SKM-1 (cell line): Measurements from ENCODE around the gene TSEN2.
A peak's percentile ranks its signal among the peaks of the same experiment; 100 is the strongest.
"Not testable (repeated sequence)": the region's sequence is repeated elsewhere in the genome, so short reads cannot be mapped to it uniquely, and the experiment has no call there.

Experiments
- DNase-seq: peaks from one replicate; lab custom pipeline; 2025; ENCODE audit not compliant: unreplicated experiment; lab: John Stamatoyannopoulos, UW

The TSEN2 gene

DNA sequence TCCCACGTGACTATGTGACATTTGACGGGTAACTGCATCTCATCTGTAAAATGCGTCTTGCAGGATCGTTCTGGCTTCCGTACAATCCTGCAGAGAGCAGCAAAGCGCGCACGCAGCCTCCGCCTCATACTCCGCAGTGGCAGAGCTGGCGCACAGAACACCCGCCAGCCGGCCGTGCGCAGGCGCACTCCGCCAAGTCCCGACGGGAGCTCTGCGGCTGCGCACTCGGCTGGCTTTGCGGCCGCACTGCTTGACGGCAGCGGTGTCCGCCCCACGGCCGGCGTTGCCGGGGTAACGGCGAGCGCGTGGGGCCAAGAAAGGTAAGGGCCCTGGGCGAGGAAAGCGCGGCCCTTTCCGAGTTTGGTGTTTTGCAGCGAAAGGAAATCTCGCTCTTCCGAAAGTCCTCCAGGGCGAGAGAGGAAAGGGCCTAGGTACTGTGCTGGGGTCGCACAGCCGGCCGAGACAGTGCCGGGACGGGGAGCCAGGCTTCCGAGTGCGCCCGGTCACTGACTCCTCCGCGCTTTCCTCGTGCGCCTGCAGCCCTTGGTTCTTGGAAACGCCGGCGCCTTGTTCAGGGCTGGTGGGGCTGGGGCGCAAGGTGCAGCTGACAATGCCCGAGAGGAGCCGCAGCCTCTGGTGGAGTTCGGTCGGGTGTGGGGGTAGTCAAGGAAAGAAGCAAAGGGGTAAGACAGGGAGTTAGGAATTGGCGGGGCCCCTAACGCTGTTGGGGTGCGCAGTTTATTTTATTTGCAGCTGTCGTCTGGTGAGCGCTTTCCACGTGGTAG, at the start of gene TSEN2:
Gene TSEN2, plus strand, starts transcription at position 283 of the 785 bp plus-strand sequence. CDS start 5,321 bp downstream, outside the sequence.
- DNase-seq: peak; percentile 80

DNA sequence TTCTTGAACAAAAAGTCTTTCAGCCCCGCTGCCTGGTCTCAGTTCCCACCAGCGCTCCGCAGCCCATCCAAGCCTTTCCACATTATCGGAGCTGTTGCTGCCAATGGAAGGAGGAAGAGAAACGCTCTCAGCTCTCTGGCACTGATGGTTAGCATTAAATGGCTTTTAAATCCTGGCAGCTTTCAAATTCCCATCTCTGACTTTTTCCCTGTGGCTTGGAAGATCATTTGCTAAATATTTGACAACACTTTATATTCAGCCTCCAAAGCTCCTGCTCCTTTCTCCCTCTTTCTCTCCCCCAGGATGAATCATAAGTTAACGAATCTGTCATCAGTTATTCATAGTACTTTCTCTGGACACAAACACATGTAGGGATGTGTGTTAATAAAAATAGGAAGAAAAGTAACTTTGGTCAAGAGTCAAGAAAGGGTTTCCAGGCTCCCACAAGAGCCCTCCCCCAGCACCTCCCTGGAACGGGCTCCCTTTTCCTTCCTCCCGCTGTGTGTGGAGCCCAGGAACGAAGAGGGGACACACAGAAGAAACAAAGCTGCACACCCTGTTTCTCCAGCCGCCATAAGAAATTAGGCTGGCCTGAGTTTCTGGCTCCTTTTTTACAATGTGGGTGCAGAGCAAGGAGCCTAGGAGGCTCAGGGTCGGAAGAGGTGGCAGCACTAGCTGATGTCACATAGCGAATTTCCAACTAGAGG, 47.6 kb upstream of the TSEN2 start:
- DNase-seq: no peak

DNA sequence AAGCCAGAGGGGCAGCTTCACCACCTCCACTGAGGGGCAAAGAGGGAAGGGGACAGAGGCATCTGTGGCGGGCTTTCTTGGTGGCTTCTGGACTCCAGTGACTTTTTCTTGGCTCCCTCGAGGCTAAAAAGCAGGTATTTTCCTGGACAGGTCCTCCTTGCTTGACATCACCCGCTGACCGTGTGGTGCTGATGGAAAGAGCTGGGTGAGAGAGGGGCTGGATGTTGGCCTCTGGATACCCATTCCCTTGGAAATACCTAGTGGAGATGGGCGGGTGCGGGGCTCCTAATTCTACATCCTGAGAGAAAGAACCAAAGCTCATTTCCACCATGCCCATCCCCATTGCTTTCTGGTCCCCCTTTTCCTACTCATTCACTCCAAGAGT, 47.1 kb upstream of the TSEN2 start:
- DNase-seq: no peak

DNA sequence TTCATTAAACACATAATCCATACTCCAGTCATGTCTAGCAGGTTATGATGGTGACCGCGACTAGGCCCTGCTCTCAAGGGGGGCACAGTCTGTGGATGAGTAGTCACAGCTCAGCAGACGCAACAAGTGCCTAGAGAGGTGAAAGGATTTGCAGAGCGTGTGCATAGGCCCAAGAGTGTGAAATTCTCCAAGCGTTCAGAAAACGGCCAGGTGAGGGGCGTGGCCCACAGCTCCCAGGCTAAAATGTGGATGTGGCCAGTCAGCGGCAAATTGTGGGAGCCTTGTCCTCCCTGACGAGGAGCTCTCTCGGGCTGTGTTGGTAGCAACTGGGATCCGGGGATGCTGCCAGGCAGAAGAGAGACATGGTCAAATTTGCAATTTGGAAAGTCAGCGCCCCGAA, 46.4 kb upstream of the TSEN2 start:
- no peak for DNase-seq

DNA sequence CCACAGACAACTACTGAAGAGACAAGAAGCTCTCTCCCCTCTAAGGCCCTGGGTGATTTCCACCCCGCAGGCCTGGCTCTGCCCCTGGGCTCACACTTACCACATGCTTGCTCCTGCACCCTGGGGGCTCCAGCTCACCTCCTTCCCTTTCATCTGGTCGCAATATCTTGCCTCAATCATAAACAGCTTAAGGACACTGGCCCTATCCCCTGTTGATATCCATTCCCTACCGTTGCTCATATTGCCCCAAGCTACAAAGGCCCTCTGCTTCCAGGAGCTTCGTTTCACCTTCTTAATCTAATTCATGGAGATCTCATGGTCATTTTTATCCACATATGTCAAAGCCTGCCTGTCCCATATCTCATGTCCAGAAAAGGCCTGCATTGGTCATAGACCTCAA, 46.0 kb upstream of the TSEN2 start:
- no peak for DNase-seq

DNA sequence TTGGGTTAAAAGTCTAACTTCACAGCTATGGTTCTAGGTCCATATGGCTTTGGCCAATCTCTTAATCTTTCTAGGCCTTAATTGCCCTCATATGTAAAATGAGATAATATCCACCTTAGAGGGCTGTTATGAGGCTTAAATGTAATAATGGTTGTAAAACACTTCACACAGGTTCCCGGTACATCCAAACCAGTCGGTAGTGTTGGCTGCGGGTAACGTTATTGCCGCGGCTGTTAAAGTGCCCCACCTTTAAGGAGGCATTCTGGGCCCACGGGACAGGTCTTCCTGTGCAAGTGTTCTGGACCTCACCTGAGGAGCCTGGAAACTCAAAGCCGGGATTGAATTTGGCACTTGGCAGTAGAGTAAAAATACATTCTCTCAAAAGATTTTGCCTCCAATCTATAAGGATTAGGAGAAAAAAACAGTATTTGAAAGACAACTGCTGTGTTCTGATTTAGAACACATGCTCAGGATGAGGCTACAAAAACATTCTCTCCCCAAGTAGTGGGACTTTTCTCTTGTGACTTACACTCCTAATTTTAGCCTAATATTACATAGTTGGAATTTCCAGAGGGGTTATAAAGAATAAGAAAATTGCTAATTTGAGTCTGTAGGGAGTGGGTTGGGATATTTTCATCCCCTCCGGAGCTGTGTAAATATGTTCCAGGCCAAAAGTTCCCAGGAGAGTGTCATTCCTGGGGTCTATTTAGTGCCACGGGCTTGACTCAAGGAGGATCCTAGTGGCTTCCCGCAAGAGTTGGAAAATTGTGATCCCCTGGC, 44.9 kb upstream of the TSEN2 start:
- no peak for DNase-seq

DNA sequence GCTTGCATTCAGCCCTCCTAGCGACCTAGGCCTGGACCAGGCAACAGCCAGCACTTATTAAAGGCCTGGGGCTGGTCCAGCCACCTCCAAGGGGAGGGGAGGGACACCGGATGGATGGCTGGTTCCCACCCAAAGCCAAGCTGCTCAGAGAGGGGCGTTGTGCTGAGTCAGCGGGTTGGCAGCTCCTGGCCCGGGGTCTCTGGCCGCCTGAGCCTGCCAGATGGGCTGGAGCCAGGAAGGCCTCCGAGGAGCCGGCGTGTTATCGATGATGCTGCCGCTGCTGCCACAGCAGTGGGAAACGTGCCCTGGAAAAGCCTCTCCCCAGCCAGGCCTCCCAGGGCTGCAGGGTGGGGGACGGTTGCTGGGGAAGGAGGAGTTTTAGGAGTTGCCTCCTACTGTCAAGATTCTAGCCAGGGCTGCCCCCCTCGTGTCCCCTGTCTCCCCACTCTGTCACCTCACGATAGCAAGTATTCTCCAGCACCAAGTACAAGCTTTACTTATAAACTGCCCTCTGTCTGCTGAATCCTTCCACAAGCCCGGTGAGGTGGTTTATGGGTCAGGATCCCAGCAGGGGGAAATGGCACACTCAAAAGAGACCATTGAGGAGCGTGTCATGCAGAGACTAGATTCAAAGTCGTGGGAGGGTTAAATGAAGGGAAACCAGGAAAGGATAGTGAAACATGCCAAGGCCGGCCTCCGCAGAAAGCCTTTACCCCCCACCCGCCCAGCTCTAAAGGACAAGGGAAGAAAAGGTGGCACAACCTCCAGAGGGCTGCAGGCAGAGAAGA, 43.2 kb upstream of the TSEN2 start:
- no peak for DNase-seq

DNA sequence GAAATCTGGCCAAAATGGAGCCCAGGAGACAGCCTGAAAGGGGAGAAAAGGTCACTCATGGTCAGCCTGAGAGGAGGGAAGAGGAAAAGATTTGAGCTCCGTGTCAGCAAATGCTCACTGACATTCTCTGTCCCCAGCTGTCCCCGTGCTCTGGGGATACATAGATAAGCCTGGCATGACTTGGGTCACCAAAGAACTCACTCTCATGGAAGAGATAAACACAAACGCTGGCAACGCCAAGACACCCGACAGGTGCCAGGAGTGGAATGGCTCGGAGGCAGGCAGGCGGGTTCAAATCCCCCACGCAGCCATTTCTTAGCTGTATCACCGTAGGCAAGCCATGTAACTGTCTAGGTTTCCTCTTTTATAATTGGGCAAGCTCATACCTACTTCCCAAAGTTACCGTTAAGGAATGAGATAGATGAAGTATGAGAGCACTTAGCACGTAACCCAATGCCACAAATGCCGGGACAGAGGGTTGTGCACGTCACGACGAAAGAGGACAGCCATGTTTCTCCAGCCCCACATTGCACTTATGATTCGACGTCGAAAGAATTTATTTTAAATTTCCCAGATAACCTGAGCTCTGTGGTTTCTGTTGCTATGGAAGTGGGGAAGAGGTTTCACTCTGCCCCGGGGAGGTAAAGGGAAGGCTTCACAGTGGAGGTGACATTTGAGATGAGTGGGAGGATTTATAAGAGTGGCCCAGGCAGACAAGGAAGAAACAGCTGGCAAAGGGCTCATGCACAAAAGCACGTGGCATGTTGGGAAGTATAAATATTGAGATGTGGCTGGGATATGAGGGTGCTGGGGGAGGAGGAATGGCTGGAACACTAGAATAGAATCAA, 41.4 kb upstream of the TSEN2 start:
- DNase-seq: no peak

DNA sequence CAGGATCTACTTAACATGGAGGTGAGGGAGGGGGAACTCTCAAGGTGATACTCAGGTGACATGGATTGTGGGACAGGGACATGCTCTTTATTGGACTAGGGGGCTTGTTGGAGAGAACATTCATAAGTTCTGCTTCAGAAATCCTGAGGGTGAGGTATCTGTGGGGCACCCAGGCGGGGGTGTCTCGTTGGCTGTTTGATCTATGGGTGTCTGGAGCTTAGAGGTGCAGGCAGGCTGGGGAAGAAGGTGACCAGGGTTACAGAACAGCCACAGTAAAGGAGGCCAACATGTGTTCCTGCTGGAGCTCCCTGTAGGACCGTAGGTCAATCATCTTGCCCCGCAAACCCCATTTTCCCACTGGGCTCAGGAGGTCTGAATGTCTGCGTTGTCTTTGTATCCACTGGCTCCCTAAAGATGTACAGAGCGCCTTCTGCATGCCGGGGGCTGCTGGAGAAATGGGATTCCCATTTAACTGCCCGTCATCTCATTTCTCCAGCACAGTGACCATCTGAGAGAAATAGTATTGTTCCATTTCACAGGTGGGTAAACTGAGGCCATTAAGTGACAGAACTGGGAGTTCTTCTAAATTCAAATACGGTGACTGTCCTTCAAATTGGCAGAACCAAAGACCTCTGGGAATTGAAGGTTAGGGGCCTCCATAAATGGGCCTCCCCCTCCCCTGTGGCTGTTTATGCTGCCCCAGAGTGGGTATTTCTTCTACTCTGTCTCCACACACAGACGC, 40.3 kb upstream of the TSEN2 start:
- no peak for DNase-seq

DNA sequence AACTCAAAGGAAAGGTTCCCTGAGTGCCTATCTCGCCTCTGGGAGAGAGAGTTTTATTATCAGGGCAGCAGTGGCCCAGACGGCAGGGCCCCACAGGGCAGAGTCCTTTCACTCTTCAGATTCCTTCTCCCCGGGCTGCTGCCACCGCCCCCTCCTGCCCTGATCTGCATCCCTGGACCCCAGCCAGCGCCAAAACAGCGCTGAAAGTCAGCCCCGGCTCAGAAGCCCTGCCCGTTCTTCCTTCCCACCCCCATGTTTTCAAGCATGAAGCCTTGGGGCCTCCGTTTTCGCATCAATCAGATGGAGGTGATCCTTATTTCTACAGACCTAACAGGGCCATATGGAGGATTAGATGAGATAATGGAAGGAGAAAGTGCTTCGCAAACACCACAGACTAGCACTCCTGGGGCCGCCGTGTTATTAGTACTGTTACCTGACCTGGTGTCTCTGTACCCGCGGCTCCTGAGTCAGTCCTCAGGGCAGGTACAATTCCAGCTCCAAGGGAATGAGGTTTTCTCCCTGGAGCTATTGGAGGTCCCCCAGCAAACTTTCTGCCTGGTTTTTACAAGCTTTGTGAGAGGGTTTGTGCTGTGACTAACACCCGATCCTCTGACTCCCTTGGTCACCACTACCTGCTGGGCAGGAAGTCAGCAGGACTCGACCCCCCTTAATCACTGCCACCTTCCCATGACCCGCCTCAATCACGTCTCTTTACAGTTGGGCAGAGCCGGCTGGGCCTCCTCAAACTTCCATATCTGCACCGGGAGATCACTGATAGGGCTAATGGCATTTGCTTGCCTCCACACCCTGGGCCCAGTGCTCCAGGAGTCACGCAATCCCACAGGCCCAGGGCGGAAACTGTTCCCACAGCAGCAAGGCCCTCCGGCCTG, 39.5 kb upstream of the TSEN2 start:
- no peak for DNase-seq

DNA sequence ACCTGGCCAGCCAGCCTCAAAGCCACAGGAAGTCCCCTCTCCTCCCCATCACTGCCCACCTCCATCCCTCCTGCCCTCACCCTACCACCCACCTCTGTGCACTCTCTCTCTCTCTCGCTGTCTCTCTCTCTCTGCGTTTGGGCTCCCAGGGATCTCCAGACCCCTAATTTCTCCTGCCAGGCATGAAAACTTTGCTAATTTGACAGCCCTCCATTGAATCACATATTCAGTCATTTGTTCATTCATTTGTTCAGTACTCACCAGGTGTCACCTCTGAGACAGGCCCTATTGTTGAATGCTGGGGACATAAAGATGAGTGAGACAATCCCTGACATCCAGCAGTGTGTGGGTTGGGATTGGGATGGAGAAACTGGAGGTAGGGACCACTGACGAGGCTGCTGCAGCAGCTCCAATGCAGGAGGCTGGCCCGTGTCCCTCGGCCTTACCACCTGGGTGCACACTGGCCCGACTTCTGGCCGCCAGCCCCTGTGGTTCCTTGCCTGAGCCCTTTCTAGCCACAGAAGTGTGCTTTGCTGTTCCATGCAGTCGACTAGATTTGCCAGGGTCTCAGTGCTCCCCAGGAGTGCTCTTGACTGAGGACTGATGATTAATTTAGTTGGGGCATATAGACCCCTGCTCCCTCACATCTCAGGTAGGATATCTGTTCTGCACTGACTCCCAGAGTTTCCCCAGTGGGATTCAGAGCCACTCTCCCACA, 38.6 kb upstream of the TSEN2 start:
- no peak for DNase-seq

DNA sequence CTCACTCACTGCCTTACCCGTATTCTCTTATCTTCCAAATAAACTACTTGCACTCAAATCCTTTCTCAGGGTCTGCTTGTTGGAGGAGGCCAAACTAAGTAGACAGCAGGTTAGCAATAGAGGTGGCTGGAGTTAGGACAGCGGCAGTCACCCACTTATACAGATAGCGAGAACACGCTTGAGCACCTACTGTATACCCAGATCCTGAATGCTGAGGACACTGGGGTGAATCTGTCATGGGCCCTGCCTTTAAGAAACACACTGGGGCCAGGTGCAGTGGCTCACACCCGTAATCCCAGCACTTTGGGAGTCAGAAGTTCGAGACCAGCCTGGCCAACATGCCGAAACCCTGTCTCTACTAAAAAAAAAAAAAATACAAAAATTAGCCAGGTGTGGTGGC, 38.0 kb upstream of the TSEN2 start:
- DNase-seq: no peak

DNA sequence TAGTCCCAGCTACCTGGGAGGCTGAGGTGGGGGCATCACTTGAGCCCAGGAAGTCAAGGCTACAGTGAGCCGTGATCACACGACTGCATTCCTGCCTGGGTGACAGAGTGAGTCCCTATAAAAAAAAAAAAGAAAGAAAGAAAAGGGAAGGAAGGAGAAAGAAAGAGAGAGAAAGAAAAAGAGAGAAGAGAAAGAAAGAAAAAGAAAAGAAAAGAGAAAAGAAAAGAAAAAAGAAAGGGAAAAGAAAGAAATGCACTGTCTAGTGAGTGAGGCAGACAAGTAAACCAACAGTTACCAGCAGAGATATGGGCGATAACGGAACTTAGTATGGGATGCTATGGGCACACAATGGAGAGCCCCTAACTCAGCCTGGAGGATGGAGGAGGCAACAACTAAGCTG, 37.2 kb upstream of the TSEN2 start:
- no peak for DNase-seq

DNA sequence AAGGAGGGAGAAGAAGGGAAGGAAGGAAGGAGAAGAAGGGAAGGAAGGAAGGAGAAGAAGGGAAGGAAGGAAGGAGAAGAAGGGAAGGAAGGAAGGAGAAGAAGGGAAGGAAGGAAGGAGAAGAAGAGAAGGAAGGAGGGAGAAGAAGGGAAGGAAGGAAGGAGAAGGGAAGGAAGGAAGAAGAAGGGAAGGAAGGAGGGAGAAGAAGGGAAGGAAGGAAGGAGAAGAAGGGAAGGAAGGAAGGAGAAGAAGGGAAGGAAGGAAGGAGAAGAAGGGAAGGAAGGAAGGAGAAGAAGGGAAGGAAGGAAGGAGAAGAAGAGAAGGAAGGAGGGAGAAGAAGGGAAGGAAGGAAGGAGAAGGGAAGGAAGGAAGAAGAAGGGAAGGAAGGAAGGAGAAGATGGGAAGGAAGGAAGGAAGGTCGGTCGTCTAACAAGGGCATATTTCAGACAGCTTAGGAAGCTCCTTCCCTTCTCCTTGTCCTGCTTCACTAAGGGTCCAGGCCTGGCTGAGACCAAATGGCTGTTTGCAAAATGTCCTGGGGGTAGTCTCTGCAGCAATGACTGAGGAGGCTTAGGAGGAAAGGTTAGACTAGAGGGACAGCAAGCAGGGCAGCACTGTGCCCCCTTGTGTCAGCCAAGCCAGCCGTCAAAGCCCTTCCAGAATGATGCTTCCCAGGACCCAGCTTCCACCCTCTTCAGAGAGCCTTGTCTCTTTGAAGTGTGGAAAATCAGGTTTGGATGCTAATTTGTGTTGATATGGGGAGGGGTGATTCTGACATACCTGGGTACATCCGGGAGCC, 35.7 kb upstream of the TSEN2 start:
- not testable (repeated sequence) for DNase-seq

DNA sequence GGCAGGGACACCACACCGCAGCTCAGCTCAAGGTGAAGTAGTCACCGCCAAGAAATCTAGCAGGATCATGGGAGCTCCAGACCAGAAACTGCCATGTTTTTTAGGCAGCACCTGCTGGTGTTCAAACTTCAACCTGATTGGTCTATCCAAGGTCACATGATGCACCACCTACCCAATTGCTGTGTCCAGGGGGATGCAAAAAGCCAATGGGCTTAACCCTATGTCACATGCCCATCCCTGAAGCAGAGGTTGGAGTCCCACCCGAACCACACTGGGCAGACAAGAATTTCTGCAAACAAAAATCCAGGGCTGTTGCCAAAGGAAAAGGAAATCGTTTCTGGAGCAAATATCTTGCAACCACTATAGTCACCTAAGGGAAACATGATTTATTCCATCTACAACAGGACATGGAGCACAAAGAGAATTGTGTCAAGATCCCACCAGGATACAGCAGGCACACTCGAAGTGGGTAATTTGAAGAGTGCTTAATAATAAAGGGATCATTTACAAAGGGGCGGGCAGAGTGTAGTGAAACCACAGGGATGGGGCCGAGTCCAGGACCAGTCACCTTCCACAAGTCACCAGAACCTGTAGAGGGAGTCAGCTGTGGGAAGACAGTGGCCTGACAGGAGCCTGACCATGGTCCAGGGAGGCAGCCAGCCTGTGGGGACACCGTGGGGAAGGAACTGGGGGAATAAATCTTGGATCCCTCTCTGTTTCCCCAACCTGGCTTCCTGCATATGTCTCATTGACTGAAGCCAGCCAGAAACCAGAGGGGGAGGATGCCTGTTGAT, 34.2 kb upstream of the TSEN2 start:
- DNase-seq: no peak

DNA sequence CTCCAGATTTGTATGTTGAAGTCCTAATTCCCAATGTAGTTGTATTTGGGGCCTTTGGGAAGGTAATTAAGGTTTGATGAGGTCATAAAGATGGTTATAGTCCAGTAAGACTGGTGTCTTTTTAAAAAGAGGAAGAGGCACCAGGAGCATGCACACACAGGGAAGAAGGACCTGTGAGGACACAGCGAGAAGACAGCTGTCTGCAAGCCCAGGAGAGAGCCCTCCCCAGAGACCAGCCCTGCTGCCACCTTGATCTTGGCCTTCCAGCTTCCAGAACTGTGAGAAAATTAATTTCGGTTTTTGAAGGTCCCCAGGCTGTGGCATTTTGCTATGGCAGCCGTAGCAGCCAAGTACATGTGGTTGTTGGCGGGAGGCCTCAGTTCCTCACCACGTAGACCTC, 32.8 kb upstream of the TSEN2 start:
- DNase-seq: peak; percentile 14
